ENCODE results near the gene REPS1. TPM values are rescaled to one million over a fixed set of nuclear protein-coding genes. Genes with fewer than 3 reads are reported as not detected.

Gene REPS1
- polyA plus RNA-seq, 1 of the 3 experiments (the other 2 are of a cell fraction), result 26.2 TPM

DNA sequence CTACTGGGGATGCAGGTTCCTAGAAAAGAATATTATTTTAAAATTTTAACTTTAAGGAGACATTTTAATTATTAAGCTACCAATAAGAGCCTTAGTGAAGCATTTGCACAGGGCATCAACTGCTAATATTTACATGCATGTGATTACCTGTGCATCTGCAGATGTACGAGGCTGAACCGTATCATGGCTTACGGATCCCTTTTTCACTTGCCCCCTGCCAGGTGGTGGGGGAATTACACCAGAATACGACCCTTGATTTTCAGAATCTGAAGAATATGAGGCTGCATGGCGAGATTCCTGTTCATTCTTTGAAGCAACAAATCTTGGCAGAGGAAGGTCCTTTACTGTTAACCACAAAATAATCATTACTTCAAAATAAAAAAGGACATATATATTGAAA, 42.7 kb downstream of the REPS1 start:
- H3K4me2 ChIP-seq, result no peak overlapping the region
- no peaks in the 10 kb centered on the region for H3K9me3 ChIP-seq
- H3K79me2 ChIP-seq (ENCODE audit: insufficient read depth), result peaks cover 29% of the 10 kb centered on the region
- H3K4me1 ChIP-seq (ENCODE audit: control insufficient read depth in 1 of 2, insufficient read depth in 2 of 2, low read depth in 1 of 2, low read length in 1 of 2), result 0 out of 4 replicates have a peak, but pooled peaks cover 0 to 6% of the 10 kb centered on the region in 2 experiments
- H3K9me2 ChIP-seq, result no peaks in the 10 kb centered on the region
- WGBS (ENCODE audit: low lambda C conversion rate), result 94% methylated on average over 5 of the region's 5 CpGs
- ChIA-PET CTCF (no interaction called here), POLR2A (no interaction called here)
- H3K9ac ChIP-seq, result no peak overlapping the region
- DNase-seq, result peak; percentile 22
- H3K27ac ChIP-seq (ENCODE audit: low read depth in 2 of 2, low read length in 1 of 2), result 0 out of 4 replicates have a peak overlapping the region, but pooled peaks of 1 of the 2 experiments have one; percentile 46
- H3F3A ChIP-seq (replicated peaks; ENCODE audit: insufficient read depth), result peaks cover 9% of the 10 kb centered on the region
- H2AFZ ChIP-seq (ENCODE audit: low read depth), result no peak overlapping the region
- peaks cover 21 to 35% of the 10 kb centered on the region in 2 experiments for H3K36me3 ChIP-seq (replicated peaks in 1 of 2; ENCODE audit: control insufficient read depth in 1 of 2, insufficient read depth in 2 of 2, low read length in 1 of 2)
- 0 out of 2 replicates have a peak, but pooled peaks cover 6% of the 10 kb centered on the region for H4K20me1 ChIP-seq (ENCODE audit: insufficient read depth)
- TF ChIP-seq RAD21 (IDR thresholded peaks at IDR 0.05; ENCODE audit: low read length), result 0 out of 2 replicates have a peak, but pooled peaks have one; percentile 8
- TF ChIP-seq, protein P1, sequence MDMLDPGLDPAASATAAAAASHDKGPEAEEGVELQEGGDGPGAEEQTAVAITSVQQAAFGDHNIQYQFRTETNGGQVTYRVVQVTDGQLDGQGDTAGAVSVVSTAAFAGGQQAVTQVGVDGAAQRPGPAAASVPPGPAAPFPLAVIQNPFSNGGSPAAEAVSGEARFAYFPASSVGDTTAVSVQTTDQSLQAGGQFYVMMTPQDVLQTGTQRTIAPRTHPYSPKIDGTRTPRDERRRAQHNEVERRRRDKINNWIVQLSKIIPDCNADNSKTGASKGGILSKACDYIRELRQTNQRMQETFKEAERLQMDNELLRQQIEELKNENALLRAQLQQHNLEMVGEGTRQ (IDR thresholded peaks at IDR 0.05; ENCODE audit: borderline replicate concordance, low read depth, low read length), result no peak
- H3K4me3 ChIP-seq (ENCODE audit: low read depth in 2 of 2, low read length in 1 of 2), result no peak overlapping the region
- H3K27me3 ChIP-seq (ENCODE audit: insufficient read depth), result no peaks in the 10 kb centered on the region

GRCh38 chr6:138944412-138944811, 43.6 kb downstream of the REPS1 start:
- Histone ChIP-seq H4K20me1 (ENCODE audit: insufficient read depth) (0 out of 2 replicates have a peak, but pooled peaks cover 6% of the 10 kb centered on the region), H2AFZ (ENCODE audit: low read depth) (no peak overlapping the region), H3K79me2 (ENCODE audit: insufficient read depth) (peaks cover 20% of the 10 kb centered on the region), H3K36me3 (replicated peaks in 1 of 2; ENCODE audit: control insufficient read depth in 1 of 2, insufficient read depth in 2 of 2, low read length in 1 of 2) (peaks cover 21 to 38% of the 10 kb centered on the region in 2 experiments), H3K9me2 (no peaks in the 10 kb centered on the region), H3K4me2 (no peak overlapping the region), H3K4me3 (ENCODE audit: low read depth in 2 of 2, low read length in 1 of 2) (no peak overlapping the region), H3K27ac (ENCODE audit: low read depth in 2 of 2, low read length in 1 of 2) (peak overlapping the region in 1 of 2 experiments; percentile 46; a peak in 1 of 4 replicates), H3K4me1 (ENCODE audit: control insufficient read depth in 1 of 2, insufficient read depth in 2 of 2, low read depth in 1 of 2, low read length in 1 of 2) (0 out of 4 replicates have a peak, but pooled peaks cover 0 to 6% of the 10 kb centered on the region in 2 experiments), H3F3A (replicated peaks; ENCODE audit: insufficient read depth) (peaks cover 9% of the 10 kb centered on the region), H3K27me3 (ENCODE audit: insufficient read depth) (no peaks in the 10 kb centered on the region), H3K9me3 (no peaks in the 10 kb centered on the region), H3K9ac (no peak overlapping the region)
- ChIA-PET CTCF (no interaction called here), POLR2A (no interaction called here)
- TF ChIP-seq MEF2A (IDR thresholded peaks at IDR 0.05; ENCODE audit: borderline replicate concordance, low read depth) (no peak), ZBTB33 (IDR thresholded peaks at IDR 0.05; ENCODE audit: borderline replicate concordance, low read depth) (no peak), YY1 (IDR thresholded peaks at IDR 0.05; ENCODE audit: low read depth) (no peak), NRF1 (IDR thresholded peaks at IDR 0.05; ENCODE audit: low read depth, low read length) (no peak), GATA2 (CRISPR knock-in tag; IDR thresholded peaks at IDR 0.05) (no peak), SMC3 (IDR thresholded peaks at IDR 0.05; ENCODE audit: low read depth, low read length) (no peak), RXRA (IDR thresholded peaks at IDR 0.05; ENCODE audit: borderline replicate concordance, low read depth) (no peak), FOXM1 (IDR thresholded peaks at IDR 0.05; ENCODE audit: low read depth) (no peak), CTCF (IDR thresholded peaks at IDR 0.05) (no peak), TEAD4 (IDR thresholded peaks at IDR 0.05; ENCODE audit: borderline replicate concordance, insufficient read depth) (no peak), EZH2phosphoT487 (IDR thresholded peaks at IDR 0.05; ENCODE audit: borderline replicate concordance, low read depth) (no peak), EP300 (IDR thresholded peaks at IDR 0.05; ENCODE audit: borderline replicate concordance in 1 of 2, low read depth in 1 of 2, low read length in 1 of 2) (no peak), GABPA (IDR thresholded peaks at IDR 0.05; ENCODE audit: low read depth) (no peak), TAF1 (IDR thresholded peaks at IDR 0.05; ENCODE audit: borderline replicate concordance, low read depth, low read length) (no peak)
- TF ChIP-seq, protein P2, sequence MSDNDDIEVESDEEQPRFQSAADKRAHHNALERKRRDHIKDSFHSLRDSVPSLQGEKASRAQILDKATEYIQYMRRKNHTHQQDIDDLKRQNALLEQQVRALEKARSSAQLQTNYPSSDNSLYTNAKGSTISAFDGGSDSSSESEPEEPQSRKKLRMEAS (IDR thresholded peaks at IDR 0.05; ENCODE audit: low read depth), result no peak
- DNase-seq, result no peak
- WGBS (ENCODE audit: low lambda C conversion rate), result 89% methylated on average over 1 of the region's 1 CpG
